ENCODE results near the gene WDR18.

Gene WDR18

GRCh38 chr19:942133-942645 lies 42.0 kb upstream of the WDR18 start:
- Histone ChIP-seq H3K9me2 (ENCODE audit: low read depth, low read length) (no peaks in the 10 kb centered on the region), H3K9ac (ENCODE audit: low read length) (no peak overlapping the region), H3K9me3 (ENCODE audit: low read length) (0 out of 2 replicates have a peak, but pooled peaks cover 2% of the 10 kb centered on the region), H3K4me3 (ENCODE audit: low read depth, low read length, poor library complexity, severe bottlenecking) (no peak overlapping the region), H3K27ac (ENCODE audit: low read depth, low read length, poor library complexity, severe bottlenecking) (no peak overlapping the region), H4K20me1 (ENCODE audit: insufficient read depth, low read length) (no peaks in the 10 kb centered on the region), H3K27me3 (ENCODE audit: insufficient read depth, low read length) (peaks cover 29% of the 10 kb centered on the region; the same call in 1 of the 2 replicates), H3K4me2 (ENCODE audit: low read length) (no peak overlapping the region), H2AFZ (ENCODE audit: low read length) (no peak overlapping the region), H3K36me3 (ENCODE audit: insufficient read depth, low read length) (no peaks in the 10 kb centered on the region), H3F3A (ENCODE audit: insufficient read depth, low read length) (no peaks in the 10 kb centered on the region), H3K79me2 (ENCODE audit: insufficient read depth, low read length) (no peaks in the 10 kb centered on the region), H3K4me1 (ENCODE audit: insufficient read depth, low read length, severe bottlenecking) (no peaks in the 10 kb centered on the region)
- TF ChIP-seq EZH2 (IDR thresholded peaks at IDR 0.05; ENCODE audit: borderline replicate concordance, low read length) (no peak), CTCF (IDR thresholded peaks at IDR 0.05; ENCODE audit: low read length) (no peak)

GRCh38 chr19:943551-944170 lies 40.5 kb upstream of the WDR18 start:
- TF ChIP-seq CTCF (IDR thresholded peaks at IDR 0.05; ENCODE audit: low read length) (no peak), EZH2 (IDR thresholded peaks at IDR 0.05; ENCODE audit: borderline replicate concordance, low read length) (no peak)
- Histone ChIP-seq H3K79me2 (ENCODE audit: insufficient read depth, low read length) (no peaks in the 10 kb centered on the region), H3K36me3 (ENCODE audit: insufficient read depth, low read length) (no peaks in the 10 kb centered on the region), H4K20me1 (ENCODE audit: insufficient read depth, low read length) (no peaks in the 10 kb centered on the region), H3K9me2 (ENCODE audit: low read depth, low read length) (no peaks in the 10 kb centered on the region), H3F3A (ENCODE audit: insufficient read depth, low read length) (no peaks in the 10 kb centered on the region), H3K9ac (ENCODE audit: low read length) (no peak overlapping the region), H3K4me1 (ENCODE audit: insufficient read depth, low read length, severe bottlenecking) (no peaks in the 10 kb centered on the region), H3K4me3 (ENCODE audit: low read depth, low read length, poor library complexity, severe bottlenecking) (no peak overlapping the region), H2AFZ (ENCODE audit: low read length) (no peak overlapping the region), H3K9me3 (ENCODE audit: low read length) (no peaks in the 10 kb centered on the region), H3K27ac (ENCODE audit: low read depth, low read length, poor library complexity, severe bottlenecking) (no peak overlapping the region), H3K27me3 (ENCODE audit: insufficient read depth, low read length) (peaks cover 32% of the 10 kb centered on the region), H3K4me2 (ENCODE audit: low read length) (no peak overlapping the region)

GRCh38 chr19:944171-944567 lies 40.0 kb upstream of the WDR18 start:
- H3K4me1 ChIP-seq (ENCODE audit: insufficient read depth, low read length, severe bottlenecking): no peaks in the 10 kb centered on the region
- H3F3A ChIP-seq (ENCODE audit: insufficient read depth, low read length): no peaks in the 10 kb centered on the region
- no peaks in the 10 kb centered on the region for H4K20me1 ChIP-seq (ENCODE audit: insufficient read depth, low read length)
- H3K79me2 ChIP-seq (ENCODE audit: insufficient read depth, low read length): no peaks in the 10 kb centered on the region
- peaks cover 32% of the 10 kb centered on the region for H3K27me3 ChIP-seq (ENCODE audit: insufficient read depth, low read length)
- H3K9ac ChIP-seq (ENCODE audit: low read length): no peak overlapping the region
- no peak overlapping the region for H2AFZ ChIP-seq (ENCODE audit: low read length)
- H3K9me2 ChIP-seq (ENCODE audit: low read depth, low read length): no peaks in the 10 kb centered on the region
- no peaks in the 10 kb centered on the region for H3K9me3 ChIP-seq (ENCODE audit: low read length)
- H3K4me2 ChIP-seq (ENCODE audit: low read length): no peak overlapping the region
- no peak overlapping the region for H3K4me3 ChIP-seq (ENCODE audit: low read depth, low read length, poor library complexity, severe bottlenecking)
- no peaks in the 10 kb centered on the region for H3K36me3 ChIP-seq (ENCODE audit: insufficient read depth, low read length)
- no peak for TF ChIP-seq CTCF (IDR thresholded peaks at IDR 0.05; ENCODE audit: low read length)
- TF ChIP-seq EZH2 (IDR thresholded peaks at IDR 0.05; ENCODE audit: borderline replicate concordance, low read length): no peak
- no peak overlapping the region for H3K27ac ChIP-seq (ENCODE audit: low read depth, low read length, poor library complexity, severe bottlenecking)

All from OCI-LY1 (cell line).